ENCODE results near the gene FLOT1.
A peak's percentile ranks its signal among the peaks of the same experiment; 100 is the strongest.
"Not testable (repeated sequence)": the region's sequence is repeated elsewhere in the genome, so short reads cannot be mapped to it uniquely, and the experiment has no call there.

Gene FLOT1

DNA sequence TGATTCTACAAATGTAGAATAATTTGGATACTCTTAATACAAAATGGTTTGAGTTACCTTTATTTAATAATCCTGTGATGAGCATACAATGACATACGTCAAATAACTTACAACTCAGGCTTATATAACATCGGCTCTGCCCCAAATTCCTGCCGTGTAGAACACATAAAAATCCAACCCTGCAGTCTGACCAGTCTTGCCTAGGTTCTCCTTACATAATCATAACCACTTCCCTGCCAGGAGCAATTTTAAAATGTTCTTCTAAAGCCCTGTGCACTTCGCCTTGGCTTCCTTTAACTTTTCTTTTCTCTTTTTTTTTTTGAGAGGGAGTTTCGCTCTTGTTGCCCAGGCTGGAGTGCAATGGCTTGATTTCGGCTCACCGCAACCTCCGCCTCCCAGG lies 18.1 kb upstream of the FLOT1 start:
- Mint-ChIP-seq H3K27me3 (no peaks in the 10 kb centered on the region), H3K9me3 (peaks cover 0 to 8% of the 10 kb centered on the region in 2 donors), H3K4me3 (no peak overlapping the region), H3K4me1 (peaks cover 63% of the 10 kb centered on the region), H3K27ac (no peak overlapping the region)
- DNase-seq (no peak), ATAC-seq (no peak)

DNA sequence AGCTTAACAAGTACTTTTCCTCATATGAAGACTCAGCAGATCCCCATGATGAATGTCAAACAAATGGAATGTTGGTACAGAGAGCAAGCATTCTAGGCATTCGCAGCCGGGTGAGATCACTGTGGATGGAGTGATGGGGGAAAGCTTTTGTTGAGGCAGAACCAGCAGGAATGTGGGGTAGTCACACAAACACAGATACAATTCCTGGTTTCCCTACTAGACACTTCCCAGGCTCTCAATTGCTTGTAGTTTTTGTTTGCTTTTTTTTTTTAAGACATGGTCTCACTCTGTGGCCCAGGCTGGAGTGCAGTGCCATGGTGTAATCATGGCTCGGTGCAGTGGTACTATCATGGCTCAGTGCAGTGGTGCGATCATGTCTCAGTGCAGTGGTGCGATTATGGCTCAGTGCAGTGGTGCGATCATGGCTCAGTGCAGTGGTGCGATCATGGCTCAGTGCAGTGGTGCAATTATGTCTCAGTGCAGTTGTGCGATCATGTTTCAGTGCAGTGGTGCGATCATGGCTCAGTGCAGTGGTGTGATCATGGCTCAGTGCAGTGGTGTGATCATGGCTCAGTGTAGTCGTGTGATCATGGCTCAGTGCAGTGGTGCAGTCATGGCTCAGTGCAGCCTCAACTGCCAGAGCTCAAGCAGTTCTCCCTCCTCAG lies 17.2 kb upstream of the FLOT1 start:
- H3K27me3 Mint-ChIP-seq, result no peaks in the 10 kb centered on the region
- no peak overlapping the region for H3K4me3 Mint-ChIP-seq
- H3K4me1 Mint-ChIP-seq, result peaks cover 54% of the 10 kb centered on the region
- ATAC-seq, result no peak
- DNase-seq, result no peak
- H3K9me3 Mint-ChIP-seq, result peaks cover 0 to 8% of the 10 kb centered on the region in 2 donors
- peak overlapping the region in 1 of 2 donors; percentile 47 for H3K27ac Mint-ChIP-seq

DNA sequence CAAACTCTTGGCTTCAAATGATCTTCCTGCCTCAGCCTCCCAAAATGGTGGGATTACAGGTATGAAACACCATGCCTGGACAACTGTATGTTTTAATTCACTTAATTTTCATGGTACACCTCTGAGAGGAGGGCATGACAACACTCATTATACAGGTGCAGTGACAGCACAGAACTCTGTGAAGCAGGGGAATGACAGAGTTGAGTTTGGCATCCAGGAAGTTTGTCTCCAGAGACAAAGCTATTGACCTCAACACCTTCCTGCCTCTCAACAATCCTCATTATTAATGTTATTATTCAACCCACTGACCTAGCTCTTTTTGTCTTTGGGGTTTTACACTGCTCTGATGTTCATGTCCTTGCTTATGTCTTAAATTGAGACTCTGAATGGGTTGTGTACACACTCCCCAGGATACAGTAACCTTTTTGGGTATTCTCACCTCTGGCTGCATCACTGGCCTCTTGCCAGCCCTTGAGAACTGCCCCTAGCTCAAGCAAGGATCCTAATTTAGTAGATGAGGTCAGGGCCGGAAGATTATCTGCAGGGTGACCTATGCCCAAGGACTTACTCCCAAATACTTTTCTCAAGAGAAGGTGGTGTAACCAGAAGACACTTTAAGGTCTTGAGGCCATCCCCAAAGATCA lies 14.9 kb upstream of the FLOT1 start:
- Mint-ChIP-seq H3K9me3 (no peaks in the 10 kb centered on the region), H3K27ac (no peak overlapping the region), H3K4me3 (no peak overlapping the region), H3K27me3 (no peaks in the 10 kb centered on the region), H3K4me1 (peaks cover 38% of the 10 kb centered on the region)
- ATAC-seq (no peak), DNase-seq (no peak)

DNA sequence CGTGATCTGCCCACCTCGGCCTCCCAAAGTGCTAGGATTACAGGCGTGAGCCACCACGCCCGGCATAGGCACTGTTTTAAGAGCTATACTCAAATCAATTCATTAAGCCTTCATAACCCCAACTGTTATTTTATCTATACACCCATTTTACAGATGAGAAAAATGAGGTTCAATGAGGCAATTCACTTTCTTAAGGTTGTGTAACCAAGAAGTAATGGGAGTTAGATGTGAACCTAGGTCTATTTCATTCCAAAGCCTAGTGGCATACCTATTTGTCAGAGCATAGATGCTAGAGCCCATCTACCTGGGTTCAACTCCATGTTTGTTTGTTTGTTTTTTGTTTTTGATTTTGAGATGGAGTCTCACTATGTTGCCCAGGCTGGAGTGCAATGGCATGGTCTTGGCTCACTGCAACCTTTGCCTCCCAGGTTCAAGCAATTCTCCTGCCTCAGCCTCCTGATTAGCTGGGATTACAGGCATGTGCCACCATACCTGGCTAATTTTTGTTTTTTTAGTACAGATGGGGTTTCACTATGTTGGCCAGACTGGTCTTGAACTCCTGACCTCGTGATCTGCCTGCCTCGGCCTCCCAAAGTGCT lies 14.0 kb upstream of the FLOT1 start:
- not testable (repeated sequence) for H3K27ac Mint-ChIP-seq, ATAC-seq, H3K27me3 Mint-ChIP-seq, H3K4me3 Mint-ChIP-seq, H3K9me3 Mint-ChIP-seq, DNase-seq
- peaks cover 35% of the 10 kb centered on the region for H3K4me1 Mint-ChIP-seq

DNA sequence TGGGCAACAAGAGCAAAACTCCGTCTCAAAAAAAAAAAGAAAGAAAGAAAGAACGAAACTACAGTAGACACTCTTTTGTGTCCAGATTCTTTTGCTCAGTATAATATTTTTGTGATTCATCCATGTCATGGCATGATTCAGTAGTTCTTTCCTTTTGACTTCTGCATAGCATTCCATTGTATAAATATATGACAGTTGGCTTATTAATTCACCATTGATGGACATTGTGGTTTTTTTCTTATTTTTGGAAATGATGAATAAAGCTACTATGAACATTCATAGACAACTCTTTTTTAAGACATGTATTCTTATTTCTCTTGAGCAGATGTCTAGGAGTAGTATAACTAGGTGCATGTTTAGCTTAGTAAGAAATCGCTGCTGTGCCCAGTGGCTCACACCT lies 12.1 kb upstream of the FLOT1 start:
- no peak overlapping the region for H3K4me3 Mint-ChIP-seq
- H3K27ac Mint-ChIP-seq, result no peak overlapping the region
- H3K4me1 Mint-ChIP-seq, result peaks cover 33% of the 10 kb centered on the region
- no peak for DNase-seq
- no peak for ATAC-seq
- H3K27me3 Mint-ChIP-seq, result no peaks in the 10 kb centered on the region
- H3K9me3 Mint-ChIP-seq, result no peaks in the 10 kb centered on the region

DNA sequence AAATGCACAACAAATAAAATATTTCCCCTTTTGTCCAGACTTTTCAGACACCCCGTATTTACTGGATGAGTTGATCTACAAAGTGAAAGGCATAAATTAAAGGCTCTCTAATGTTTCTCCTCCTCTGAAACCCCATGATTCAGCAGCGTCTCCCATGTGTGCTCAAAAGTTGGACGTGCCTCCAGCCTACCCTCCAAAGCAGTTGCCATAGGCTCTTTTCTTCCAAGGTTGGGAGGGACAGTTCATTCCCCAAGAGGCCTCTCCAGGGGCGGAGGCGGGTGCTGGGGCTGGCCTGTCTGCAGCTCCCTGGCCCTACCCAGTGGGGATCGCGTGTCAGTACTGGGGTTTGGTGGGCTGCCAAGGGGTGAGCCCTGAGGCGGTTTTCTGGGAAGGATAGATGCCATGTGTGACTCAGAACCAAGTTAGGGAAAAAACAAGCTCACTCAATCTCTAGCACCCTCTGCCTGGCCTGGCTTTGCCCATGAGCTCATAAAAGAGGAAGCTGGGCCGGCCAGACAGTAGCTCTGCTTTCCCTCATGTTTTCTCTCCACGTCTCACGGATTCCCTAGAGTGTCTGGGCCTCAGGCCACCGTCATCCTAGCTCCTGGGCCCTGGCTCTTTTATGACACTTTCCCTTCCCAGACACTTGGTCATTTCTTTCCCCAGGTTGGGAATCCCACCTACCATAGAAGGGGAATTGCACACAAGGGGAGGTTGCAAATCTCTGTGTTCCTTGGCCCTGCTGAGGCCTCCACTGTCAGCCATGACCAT lies 9.9 kb upstream of the FLOT1 start:
- no peaks in the 10 kb centered on the region for H3K27me3 Mint-ChIP-seq
- ATAC-seq (no peak), DNase-seq (no peak)
- H3K4me3 Mint-ChIP-seq, result no peak overlapping the region
- H3K27ac Mint-ChIP-seq, result peak overlapping the region in 1 of 2 donors; percentile 81
- H3K9me3 Mint-ChIP-seq, result no peaks in the 10 kb centered on the region
- peaks cover 41% of the 10 kb centered on the region for H3K4me1 Mint-ChIP-seq

DNA sequence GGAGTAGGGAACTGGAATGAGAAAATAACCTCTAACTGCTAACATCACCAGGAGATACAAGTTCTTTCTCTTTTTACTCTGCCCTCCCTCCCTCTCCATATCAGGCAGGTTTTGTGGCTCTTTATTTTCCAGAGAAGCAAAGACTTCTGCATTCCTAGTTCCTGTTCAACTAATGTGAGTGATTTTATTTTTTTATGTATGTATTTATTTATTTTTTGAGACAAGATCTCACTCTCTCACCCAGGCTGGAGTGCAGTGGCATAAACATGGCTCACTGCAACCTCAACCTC lies 7.8 kb upstream of the FLOT1 start:
- no peaks in the 10 kb centered on the region for H3K27me3 Mint-ChIP-seq
- H3K4me1 Mint-ChIP-seq, result peaks cover 48% of the 10 kb centered on the region
- no peak for ATAC-seq
- H3K4me3 Mint-ChIP-seq, result no peak overlapping the region
- H3K27ac Mint-ChIP-seq, result no peak overlapping the region
- no peaks in the 10 kb centered on the region for H3K9me3 Mint-ChIP-seq
- no peak for DNase-seq

DNA sequence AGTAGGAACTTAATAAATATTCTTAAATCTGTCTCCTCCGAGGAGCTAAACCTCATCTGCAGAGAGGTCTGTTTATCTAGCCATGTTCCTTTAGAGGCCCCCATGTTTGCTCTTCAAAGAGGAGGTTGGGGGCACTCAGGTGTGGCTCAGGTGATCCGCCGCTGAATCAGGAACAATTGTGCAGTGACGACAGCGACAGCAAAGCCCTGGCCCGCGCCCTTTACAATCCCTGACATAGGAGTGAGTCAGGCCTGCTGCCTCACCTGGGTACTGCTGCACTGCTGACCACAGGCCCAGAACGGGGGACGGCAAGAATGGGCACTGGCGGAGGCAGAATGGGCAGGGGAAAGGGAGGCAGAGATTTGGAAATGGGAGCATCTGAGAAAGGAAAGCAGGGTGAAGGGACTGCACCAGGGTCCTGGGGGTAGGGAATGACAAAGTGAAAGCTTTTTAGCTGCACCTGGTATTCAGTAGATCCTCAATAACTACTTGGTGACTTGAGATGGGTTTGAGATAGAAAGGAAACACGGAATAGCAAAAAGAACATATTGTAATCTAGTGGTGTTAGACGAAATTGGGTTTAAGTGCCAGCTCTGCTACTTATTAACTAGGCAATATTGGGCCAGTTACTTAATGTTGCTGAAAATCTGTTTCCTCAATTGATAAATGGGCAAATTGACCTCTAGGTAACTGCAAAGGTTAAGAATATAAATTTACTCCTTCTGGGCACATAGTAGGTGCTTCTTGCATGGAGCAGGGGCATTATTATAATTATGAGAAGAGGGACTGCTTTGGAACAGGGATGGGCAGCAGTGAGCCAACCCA lies 7.3 kb upstream of the FLOT1 start:
- no peak for DNase-seq
- Mint-ChIP-seq H3K4me1 (peaks cover 54% of the 10 kb centered on the region), H3K4me3 (no peak overlapping the region), H3K27ac (no peak overlapping the region), H3K27me3 (no peaks in the 10 kb centered on the region), H3K9me3 (no peaks in the 10 kb centered on the region)
- no peak for ATAC-seq

DNA sequence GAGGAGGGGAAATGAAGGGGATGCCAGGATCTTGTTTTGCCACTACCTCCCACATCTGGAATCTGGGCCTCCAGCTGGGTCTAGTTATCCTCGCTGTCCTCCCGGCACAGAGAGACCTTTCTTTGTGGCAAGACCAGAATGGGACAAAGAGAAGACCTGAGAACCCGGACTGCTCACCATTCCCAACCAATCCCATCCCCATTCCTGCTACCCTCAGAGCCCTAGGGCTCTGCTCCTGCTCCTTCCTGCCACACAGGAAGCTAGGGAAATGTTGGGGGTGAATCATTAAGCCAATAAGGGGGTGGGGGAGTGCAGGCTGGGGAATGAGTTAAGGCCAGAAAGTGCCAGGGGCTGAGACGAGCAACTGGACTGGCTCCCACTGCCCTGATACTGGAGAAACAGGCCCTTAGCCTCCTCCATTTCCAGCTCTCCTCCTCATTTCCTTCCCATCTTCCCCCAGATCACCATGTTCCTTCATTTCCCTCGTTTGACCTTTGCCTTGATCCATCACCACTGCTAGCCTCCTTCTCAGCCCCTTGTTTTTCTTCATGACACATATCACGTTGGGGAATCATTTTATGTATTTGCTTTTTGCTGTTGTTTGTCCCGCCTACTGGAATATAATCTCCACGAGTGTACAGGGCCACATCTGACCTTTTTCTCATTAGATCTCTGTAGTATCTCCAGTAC lies 6.5 kb upstream of the FLOT1 start:
- no peak overlapping the region for H3K4me3 Mint-ChIP-seq
- no peaks in the 10 kb centered on the region for H3K9me3 Mint-ChIP-seq
- no peak overlapping the region for H3K27ac Mint-ChIP-seq
- no peak for DNase-seq
- peaks cover 60% of the 10 kb centered on the region for H3K4me1 Mint-ChIP-seq
- no peak for ATAC-seq
- H3K27me3 Mint-ChIP-seq, result no peaks in the 10 kb centered on the region

DNA sequence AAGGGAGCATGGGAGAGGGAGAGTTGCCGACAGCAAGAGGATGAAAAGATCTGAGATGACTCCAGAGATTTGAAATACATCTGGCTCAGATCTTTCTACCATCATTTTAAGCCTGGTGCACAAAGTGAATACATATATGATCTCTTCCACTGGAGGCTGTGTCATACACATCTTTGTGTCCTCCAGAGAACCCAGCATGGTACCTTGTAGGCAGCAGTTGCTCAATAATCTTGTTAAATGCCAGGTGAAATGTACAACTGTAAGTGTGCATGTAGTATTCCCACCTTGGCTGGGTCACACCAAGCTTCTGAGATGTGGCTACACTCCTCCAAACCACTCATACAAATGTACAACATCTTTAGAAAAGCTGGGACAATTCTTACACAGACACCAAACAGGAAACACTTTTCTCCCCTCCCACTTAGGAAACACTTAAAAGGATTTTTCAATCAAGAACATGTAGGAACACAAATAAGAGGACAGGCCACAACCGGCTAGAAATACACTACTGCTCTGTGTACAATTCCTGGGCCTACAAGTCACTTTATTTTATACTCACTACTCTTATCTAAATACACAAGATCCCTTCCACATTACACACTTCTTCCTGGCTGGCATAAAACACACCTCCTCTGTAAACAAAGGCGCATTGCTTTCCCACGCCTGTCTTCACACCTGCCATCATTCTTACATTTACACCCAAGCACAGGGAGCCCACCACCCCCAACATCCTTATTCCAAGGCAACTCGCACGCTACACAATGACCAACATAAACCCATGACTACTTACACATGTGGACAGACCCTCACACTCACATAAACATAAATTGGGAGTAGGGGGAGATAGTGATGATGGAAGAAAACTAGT lies 5.6 kb upstream of the FLOT1 start:
- Mint-ChIP-seq H3K27ac (no peak overlapping the region), H3K4me3 (no peak overlapping the region), H3K27me3 (no peaks in the 10 kb centered on the region), H3K4me1 (peaks cover 60% of the 10 kb centered on the region), H3K9me3 (no peaks in the 10 kb centered on the region)
- DNase-seq (no peak), ATAC-seq (no peak)

DNA sequence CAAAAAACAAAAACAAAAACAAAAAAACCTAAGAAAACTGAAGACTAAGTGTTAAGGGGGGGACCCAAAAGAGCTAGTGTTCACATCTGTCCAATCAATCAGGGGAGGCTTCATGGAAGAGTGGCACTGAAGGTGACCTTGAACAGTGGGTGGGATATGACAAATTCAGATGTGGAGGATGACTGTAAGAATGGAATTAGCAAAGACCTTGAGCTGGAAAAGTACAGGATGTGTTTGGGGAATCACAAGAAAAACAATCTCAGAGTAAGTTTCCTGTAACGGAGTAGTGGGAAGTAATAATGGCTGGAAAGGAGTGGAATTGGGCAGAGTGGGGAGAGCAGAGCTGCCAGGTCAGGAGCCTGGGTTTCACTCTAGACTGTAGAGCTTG lies 4.8 kb upstream of the FLOT1 start:
- no peak for ATAC-seq
- no peak overlapping the region for H3K4me3 Mint-ChIP-seq
- no peaks in the 10 kb centered on the region for H3K27me3 Mint-ChIP-seq
- no peak overlapping the region for H3K27ac Mint-ChIP-seq
- H3K9me3 Mint-ChIP-seq, result no peaks in the 10 kb centered on the region
- H3K4me1 Mint-ChIP-seq, result peaks cover 54% of the 10 kb centered on the region
- no peak for DNase-seq

DNA sequence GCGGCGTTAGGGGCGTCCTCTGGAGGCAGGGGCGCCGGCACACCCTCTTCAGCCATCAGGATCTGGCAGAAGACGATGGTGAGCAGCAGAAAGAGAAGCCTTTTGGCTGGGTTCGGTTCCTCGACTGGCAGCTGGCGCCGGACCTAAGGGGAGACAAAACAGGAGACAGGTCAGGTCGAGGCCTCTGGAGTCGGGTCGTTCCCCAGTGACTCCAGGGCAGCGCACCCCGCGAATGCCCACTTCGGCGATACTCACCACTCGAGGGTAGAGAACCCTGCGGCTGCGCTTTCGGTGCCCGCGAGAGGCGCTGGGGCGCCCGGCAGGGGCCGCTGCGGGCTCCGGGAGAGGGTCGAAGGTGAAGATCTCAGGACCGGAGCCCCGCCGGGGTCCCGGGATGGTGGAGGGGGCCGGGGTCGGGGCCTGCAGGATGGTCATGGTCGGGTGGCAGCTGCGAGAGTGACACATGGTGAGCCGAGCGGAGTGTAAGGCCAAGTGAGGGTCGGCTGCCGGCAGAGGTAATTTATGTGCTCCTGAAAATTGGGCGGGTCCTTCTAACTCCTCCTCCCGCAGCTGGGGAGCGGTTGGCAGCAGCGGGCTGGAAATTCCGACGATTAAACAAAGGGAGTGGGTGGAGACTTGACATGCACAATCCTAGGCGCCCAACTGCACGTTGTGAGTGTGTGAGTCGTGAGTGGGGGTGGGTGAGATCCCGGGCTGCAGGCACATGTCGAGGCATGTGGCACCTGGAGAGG lies 1.7 kb upstream of the FLOT1 start, which contains the start of gene IER3:
IER3 (minus strand) TSS at position 494 of the 752 bp plus-strand sequence; CDS start at position 465, 29 bp downstream.
- Mint-ChIP-seq H3K27me3 (no peaks in the 10 kb centered on the region), H3K27ac (peak within 1 kb of the TSS; percentile 93 to 97), H3K9me3 (no peaks in the 10 kb centered on the region), H3K4me1 (peaks cover 70% of the 10 kb centered on the region), H3K4me3 (peak within 1 kb of the TSS; percentile 91 to 97)
- ATAC-seq, result peak; percentile 58
- DNase-seq, result peak; percentile 88 to 91

Data from stimulated activated naive CD8-positive, alpha-beta T cell treated with anti-CD3 and anti-CD28 coated beads, Interleukin-15, amount 100 ng/mL, for 72 hours (primary cell).